ENCODE data around the gene GARNL3. TPM values are rescaled to one million over a fixed set of nuclear protein-coding genes. Genes with fewer than 3 reads are reported as not detected.

The GARNL3 gene
- total RNA-seq, 1 donor from 2014 or later = 5.4 TPM

DNA sequence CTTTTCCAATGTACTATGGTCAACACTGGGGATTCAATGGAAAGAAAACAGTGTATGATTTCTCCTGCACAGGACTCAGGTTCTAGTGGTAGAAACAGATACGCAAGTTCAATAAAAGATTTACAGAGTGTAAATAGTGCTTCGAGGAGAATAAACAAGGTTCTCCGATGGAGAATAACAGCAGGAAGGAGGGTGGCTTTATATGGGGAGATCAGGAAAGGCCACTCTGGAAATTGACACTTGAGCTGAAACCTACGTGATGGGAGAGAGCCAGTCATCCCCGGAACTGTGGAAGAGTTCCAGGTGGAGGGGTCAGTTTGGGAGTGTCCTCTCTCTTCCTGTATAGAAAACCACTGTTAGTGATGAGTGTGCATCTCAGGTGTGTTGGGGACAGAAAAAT lies 65.9 kb downstream of the GARNL3 start:
- Histone ChIP-seq H4K20me1 (ENCODE audit: insufficient read depth, low read length) (no peaks in the 10 kb centered on the region), H3K36me3 (ENCODE audit: insufficient read depth, low read length) (no peaks in the 10 kb centered on the region), H3K4me1 (ENCODE audit: insufficient read depth, low read length) (no peaks in the 10 kb centered on the region), H3K9ac (ENCODE audit: low read length) (no peak overlapping the region), H3K9me3 (ENCODE audit: insufficient read depth, low read depth, low read length) (no peaks in the 10 kb centered on the region), H3K79me2 (ENCODE audit: insufficient read depth, low read length) (no peaks in the 10 kb centered on the region), H2AFZ (ENCODE audit: low read depth, low read length) (no peak overlapping the region), H3K27ac (ENCODE audit: low read depth, low read length) (no peak overlapping the region), H3K4me2 (ENCODE audit: low read length) (no peak overlapping the region), H3K27me3 (ENCODE audit: insufficient read depth, low read length) (no peaks in the 10 kb centered on the region), H3K4me3 (ENCODE audit: insufficient read depth, low read depth, low read length) (no peak overlapping the region)
- TF ChIP-seq, protein P1, sequence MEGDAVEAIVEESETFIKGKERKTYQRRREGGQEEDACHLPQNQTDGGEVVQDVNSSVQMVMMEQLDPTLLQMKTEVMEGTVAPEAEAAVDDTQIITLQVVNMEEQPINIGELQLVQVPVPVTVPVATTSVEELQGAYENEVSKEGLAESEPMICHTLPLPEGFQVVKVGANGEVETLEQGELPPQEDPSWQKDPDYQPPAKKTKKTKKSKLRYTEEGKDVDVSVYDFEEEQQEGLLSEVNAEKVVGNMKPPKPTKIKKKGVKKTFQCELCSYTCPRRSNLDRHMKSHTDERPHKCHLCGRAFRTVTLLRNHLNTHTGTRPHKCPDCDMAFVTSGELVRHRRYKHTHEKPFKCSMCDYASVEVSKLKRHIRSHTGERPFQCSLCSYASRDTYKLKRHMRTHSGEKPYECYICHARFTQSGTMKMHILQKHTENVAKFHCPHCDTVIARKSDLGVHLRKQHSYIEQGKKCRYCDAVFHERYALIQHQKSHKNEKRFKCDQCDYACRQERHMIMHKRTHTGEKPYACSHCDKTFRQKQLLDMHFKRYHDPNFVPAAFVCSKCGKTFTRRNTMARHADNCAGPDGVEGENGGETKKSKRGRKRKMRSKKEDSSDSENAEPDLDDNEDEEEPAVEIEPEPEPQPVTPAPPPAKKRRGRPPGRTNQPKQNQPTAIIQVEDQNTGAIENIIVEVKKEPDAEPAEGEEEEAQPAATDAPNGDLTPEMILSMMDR (IDR thresholded peaks at IDR 0.05; ENCODE audit: insufficient read depth, low read depth, low read length) = no peak
- no peak for TF ChIP-seq EZH2 (IDR thresholded peaks at IDR 0.05; ENCODE audit: insufficient read depth, low read length)
- Mint-ChIP-seq H3K9me3 (ENCODE audit: unreplicated experiment) (no peaks in the 10 kb centered on the region), H3K4me3 (ENCODE audit: unreplicated experiment) (no peak overlapping the region), H3K27ac (ENCODE audit: unreplicated experiment) (no peak overlapping the region), H3K36me3 (ENCODE audit: low read depth, unreplicated experiment) (peaks cover 11% of the 10 kb centered on the region), H3K27me3 (ENCODE audit: low read depth, unreplicated experiment) (no peaks in the 10 kb centered on the region), H3K4me1 (ENCODE audit: low read depth, unreplicated experiment) (no peaks in the 10 kb centered on the region)
- FAIRE-seq = no peak
- no peak for DNase-seq (ENCODE audit: low read depth)

DNA sequence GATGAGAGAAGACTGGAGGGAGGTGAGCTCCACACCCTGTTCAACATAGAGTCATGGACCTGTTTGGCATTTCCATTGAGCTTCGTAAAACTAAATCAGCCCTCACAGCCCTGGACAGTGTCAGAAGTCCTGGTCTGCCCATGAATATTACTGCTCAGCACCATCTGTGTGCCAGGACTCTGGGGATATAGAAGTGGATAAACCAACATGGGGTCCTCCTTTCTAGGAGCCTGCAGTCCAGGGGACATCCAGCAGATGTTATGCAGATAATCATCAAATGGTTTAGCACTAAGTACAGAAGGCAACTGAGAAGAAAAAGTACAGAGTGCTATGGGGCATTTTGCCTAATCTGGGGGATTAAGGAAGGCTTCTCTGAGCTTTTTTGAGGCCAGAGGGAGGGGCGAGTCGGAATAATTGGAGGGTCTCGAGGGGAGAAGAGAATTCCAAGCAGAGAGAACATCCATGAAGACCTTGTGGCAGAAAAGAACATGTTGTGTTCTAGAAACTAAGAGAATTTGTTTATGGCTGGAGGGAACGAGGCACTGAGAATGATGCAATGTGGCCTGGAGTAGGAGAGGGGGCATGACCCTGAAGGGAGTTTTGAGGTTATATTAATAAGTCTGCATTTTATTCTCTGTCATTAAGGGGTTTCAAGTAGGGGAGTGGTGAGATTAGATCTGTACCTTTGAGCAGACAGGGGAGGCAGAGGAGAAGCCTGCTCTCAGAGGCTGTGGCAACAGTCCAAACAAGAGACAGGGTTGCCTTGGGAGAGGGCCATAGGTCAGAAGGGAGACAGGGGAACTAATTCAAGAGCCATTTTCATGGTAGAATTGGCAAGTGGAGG lies 68.9 kb downstream of the GARNL3 start:
- no peaks in the 10 kb centered on the region for H4K20me1 ChIP-seq (ENCODE audit: insufficient read depth, low read length)
- no peak overlapping the region for H3K27ac Mint-ChIP-seq (ENCODE audit: unreplicated experiment)
- no peak overlapping the region for H3K27ac ChIP-seq (ENCODE audit: low read depth, low read length)
- no peaks in the 10 kb centered on the region for H3K27me3 Mint-ChIP-seq (ENCODE audit: low read depth, unreplicated experiment)
- H3K4me1 Mint-ChIP-seq (ENCODE audit: low read depth, unreplicated experiment) = peaks cover 23% of the 10 kb centered on the region
- H3K36me3 ChIP-seq (ENCODE audit: insufficient read depth, low read length) = no peaks in the 10 kb centered on the region
- H3K9ac ChIP-seq (ENCODE audit: low read length) = no peak overlapping the region
- FAIRE-seq (no peak), DNase-seq (ENCODE audit: low read depth) (no peak)
- H2AFZ ChIP-seq (ENCODE audit: low read depth, low read length) = no peak overlapping the region
- no peaks in the 10 kb centered on the region for H3K9me3 ChIP-seq (ENCODE audit: insufficient read depth, low read depth, low read length)
- no peaks in the 10 kb centered on the region for H3K9me3 Mint-ChIP-seq (ENCODE audit: unreplicated experiment)
- H3K4me3 ChIP-seq (ENCODE audit: insufficient read depth, low read depth, low read length) = no peak overlapping the region
- TF ChIP-seq, protein P1 (IDR thresholded peaks at IDR 0.05; ENCODE audit: insufficient read depth, low read depth, low read length) = no peak
- no peak for TF ChIP-seq EZH2 (IDR thresholded peaks at IDR 0.05; ENCODE audit: insufficient read depth, low read length)
- no peaks in the 10 kb centered on the region for H3K79me2 ChIP-seq (ENCODE audit: insufficient read depth, low read length)
- no peak overlapping the region for H3K4me3 Mint-ChIP-seq (ENCODE audit: unreplicated experiment)
- peaks cover 9% of the 10 kb centered on the region for H3K36me3 Mint-ChIP-seq (ENCODE audit: low read depth, unreplicated experiment)
- no peaks in the 10 kb centered on the region for H3K27me3 ChIP-seq (ENCODE audit: insufficient read depth, low read length)
- H3K4me2 ChIP-seq (ENCODE audit: low read length) = no peak overlapping the region
- peaks cover 22% of the 10 kb centered on the region for H3K4me1 ChIP-seq (ENCODE audit: insufficient read depth, low read length)

DNA sequence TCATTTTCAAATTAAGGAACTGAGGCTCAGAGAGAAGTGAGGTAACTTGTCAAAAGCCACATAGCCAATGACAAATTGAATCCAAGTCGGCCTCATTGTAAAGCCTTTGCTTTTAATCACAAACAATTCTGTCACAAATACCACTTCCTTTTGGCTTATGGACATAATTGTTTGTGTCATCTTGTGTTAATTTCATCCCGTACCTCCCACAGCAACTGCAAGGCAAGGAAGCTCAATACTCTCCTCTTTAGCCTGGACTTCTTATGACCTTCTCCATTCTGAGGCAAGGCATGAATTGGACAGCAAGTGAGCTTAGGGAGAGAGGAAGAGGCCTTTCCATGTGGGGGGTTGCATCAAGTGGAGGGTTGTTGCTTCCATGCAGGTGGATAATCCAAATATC lies 70.2 kb downstream of the GARNL3 start:
- H3K27ac Mint-ChIP-seq (ENCODE audit: unreplicated experiment) = no peak overlapping the region
- Histone ChIP-seq H4K20me1 (ENCODE audit: insufficient read depth, low read length) (no peaks in the 10 kb centered on the region), H3K79me2 (ENCODE audit: insufficient read depth, low read length) (no peaks in the 10 kb centered on the region), H3K36me3 (ENCODE audit: insufficient read depth, low read length) (no peaks in the 10 kb centered on the region), H3K27ac (ENCODE audit: low read depth, low read length) (no peak overlapping the region), H3K9me3 (ENCODE audit: insufficient read depth, low read depth, low read length) (no peaks in the 10 kb centered on the region), H3K4me1 (ENCODE audit: insufficient read depth, low read length) (peaks cover 22% of the 10 kb centered on the region), H3K4me3 (ENCODE audit: insufficient read depth, low read depth, low read length) (no peak overlapping the region), H2AFZ (ENCODE audit: low read depth, low read length) (no peak overlapping the region), H3K9ac (ENCODE audit: low read length) (no peak overlapping the region), H3K4me2 (ENCODE audit: low read length) (no peak overlapping the region), H3K27me3 (ENCODE audit: insufficient read depth, low read length) (no peaks in the 10 kb centered on the region)
- TF ChIP-seq EZH2 (IDR thresholded peaks at IDR 0.05; ENCODE audit: insufficient read depth, low read length) = no peak
- TF ChIP-seq, protein P1 (IDR thresholded peaks at IDR 0.05; ENCODE audit: insufficient read depth, low read depth, low read length) = no peak
- H3K4me3 Mint-ChIP-seq (ENCODE audit: unreplicated experiment) = no peak overlapping the region
- FAIRE-seq = no peak
- peaks cover 9% of the 10 kb centered on the region for H3K36me3 Mint-ChIP-seq (ENCODE audit: low read depth, unreplicated experiment)
- H3K9me3 Mint-ChIP-seq (ENCODE audit: unreplicated experiment) = no peaks in the 10 kb centered on the region
- no peaks in the 10 kb centered on the region for H3K27me3 Mint-ChIP-seq (ENCODE audit: low read depth, unreplicated experiment)
- H3K4me1 Mint-ChIP-seq (ENCODE audit: low read depth, unreplicated experiment) = peaks cover 23% of the 10 kb centered on the region
- no peak for DNase-seq (ENCODE audit: low read depth)

All from astrocyte (in vitro differentiated cells and primary cell).